Measurements from ENCODE around the gene KDM8. TPM values are rescaled to one million over a fixed set of nuclear protein-coding genes. Genes with fewer than 3 reads are reported as not detected.

The KDM8 gene
- polyA plus RNA-seq, 4 donors: 6.7 to 9.9 (median 8.7) TPM

DNA sequence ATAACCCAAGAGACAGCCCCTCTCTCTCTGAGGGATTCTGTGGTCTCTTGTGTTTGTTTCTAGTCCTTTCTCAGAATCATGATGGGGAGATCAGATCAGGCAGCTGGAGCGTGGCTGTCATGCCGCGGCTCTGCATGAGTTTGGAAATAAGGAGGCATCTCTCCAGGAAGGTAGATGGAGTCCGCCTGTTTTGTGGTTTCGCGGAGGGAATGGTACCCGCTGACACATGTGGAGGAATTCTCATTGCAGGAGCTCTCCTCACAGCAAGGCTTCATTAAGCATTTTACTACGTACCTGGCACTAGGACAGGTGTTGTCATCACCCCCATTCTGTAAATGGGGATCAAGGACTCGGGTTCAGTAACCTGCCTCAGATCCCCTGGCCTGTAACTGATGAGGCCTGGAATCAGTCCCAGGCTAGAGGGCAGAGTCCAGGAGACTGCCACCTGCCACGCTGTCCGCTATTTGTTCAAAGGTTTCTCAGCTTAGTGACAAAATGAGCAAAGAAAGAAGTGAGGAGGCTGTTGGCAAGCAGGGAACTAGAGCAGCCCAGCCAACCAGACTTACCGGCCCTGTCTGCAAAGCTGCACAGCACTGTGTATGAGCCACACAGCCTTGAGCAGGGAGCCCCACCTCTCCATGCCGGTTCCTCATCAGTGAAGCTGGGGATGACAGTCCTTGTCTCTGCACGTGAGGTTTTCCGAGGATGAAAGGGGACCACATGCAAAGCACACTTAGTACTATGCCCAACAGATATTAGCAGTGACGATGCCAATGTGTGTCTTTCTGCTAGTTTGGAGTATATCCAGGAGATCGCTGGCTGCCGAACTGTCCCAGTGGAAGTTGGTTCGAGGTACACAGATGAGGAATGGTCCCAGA lies 11.0 kb downstream of the KDM8 start:
- DNase-seq (ENCODE audit: low read depth in 4 of 4, low spot score in 3 of 4): no peak

DNA sequence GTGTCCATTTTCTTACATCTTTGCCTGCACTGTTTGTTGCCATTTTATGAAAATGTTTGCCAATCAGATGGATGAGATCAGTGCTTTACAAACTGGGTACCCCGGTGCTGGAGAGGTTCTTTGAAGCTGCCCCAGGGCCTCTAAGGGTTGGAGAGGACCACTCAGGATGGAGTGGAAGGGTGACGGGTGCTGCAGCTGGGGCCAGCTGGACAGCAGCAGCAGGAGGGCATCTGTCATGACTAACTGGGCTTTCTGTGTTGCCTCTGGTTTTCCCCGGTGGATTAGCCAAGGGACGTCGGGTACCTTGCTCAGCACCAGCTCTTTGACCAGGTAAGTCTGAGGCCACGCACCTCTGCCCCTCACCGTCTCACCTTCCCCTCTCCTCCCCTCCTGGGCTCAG lies 12.3 kb downstream of the KDM8 start:
- DNase-seq (ENCODE audit: low read depth in 4 of 4, low spot score in 3 of 4): no peak

DNA sequence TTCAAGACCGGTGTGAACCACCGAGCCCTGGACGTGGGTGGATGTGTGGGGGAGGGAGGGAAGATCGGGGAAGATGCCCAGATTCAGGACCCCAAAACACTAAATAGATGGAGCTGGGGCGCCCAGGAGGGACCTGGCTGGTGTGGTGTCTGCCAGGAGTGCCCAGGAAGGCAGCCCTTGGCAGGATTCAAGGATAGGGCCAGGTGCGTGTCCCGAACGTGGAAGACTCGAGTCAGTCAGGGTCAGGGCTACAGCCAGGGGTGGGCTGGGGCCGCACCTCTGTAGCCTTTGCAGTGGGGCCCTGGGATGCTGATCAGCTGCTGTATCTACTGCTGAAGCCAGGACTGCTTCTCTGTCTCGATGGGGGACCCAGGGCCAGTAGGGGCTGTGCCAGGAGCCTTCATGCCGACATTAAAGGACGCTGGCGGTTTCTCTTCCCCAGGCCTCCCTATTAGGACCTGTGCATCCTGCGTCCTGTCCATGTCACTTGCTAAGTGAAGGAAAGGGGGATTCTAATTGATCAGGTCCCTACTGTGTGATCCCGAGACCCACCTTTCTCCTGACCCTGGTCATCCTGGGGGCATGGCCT lies 13.1 kb downstream of the KDM8 start:
- DNase-seq (ENCODE audit: low read depth in 4 of 4, low spot score in 3 of 4): no peak

DNA sequence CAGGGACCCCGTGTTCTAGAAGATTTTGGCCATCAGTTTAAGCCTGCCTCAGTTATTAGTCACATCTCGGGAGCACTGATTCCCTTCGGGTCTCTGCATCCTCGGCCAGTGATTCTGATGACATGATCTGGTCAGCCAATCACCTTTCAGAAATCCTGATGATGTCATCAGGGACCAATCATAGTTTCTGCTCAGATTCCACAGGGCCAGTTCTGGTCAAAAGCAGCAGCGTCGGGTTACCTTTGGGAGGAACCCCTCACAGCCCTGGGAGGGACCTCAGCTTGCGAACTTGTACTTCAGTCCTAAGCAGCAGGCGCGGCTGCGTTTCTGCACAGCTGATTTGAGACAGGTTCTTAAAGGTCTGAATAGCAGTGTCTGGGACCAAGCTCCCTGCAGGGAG lies 13.9 kb downstream of the KDM8 start:
- peak in 1 of 4 donors; percentile 63 for DNase-seq (ENCODE audit: low read depth in 4 of 4, low spot score in 3 of 4)

DNA sequence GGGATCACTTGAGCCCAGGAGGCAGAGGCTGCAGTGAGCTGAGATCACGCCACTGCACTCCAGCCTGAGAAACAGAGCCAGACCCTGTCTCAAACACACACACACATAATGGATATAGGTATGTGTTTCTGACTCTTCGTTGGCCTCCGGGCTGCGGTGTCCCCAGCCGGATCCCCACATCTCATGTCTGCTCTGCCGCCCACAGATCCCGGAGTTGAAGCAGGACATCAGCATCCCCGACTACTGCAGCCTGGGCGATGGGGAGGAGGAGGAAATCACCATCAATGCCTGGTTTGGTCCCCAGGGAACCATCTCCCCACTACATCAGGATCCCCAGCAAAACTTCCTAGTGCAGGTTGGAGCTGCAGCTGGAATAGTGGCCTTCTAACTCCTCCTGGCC lies 15.4 kb downstream of the KDM8 start:
- DNase-seq (ENCODE audit: low read depth in 4 of 4, low spot score in 3 of 4): no peak

DNA sequence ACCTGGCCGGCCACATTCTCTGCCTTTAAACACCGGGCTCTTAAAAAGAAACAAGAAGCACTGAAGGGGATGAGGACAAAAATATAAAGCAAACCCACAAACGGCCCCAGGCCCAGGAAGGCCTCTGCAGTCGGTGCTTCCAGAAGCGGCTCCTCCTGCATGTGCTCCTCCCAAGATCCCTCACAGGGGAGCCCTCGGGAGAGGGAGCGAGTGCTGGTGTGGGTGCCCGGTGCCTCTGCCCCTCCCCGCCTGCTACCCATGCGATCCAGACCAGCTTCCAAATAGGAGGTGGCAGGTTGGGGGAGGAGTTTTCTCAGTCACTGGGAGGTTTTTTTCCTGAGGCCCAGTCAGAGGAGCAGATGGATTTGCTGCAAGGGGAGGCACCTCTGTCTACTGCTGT lies 15.8 kb downstream of the KDM8 start:
- DNase-seq (ENCODE audit: low read depth in 4 of 4, low spot score in 3 of 4): no peak

DNA sequence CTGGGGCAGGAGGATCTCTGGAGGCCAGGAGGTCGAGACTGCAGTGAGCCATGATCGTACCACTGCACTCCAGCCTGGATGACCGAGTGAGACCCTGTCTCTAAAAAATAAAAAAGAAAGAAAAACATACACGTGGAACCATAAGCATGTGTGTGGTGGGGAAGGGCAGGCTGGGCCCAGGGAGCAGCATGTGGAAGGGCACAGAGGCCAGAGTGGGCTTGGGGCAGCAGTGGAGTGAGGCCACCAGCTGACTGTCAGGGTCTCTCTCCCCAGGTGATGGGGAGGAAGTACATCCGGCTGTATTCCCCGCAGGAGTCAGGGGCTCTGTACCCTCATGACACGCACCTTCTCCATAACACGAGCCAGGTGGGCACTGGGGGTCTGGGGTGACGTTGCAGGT lies 16.8 kb downstream of the KDM8 start:
- no peak for DNase-seq (ENCODE audit: low read depth in 4 of 4, low spot score in 3 of 4)

DNA sequence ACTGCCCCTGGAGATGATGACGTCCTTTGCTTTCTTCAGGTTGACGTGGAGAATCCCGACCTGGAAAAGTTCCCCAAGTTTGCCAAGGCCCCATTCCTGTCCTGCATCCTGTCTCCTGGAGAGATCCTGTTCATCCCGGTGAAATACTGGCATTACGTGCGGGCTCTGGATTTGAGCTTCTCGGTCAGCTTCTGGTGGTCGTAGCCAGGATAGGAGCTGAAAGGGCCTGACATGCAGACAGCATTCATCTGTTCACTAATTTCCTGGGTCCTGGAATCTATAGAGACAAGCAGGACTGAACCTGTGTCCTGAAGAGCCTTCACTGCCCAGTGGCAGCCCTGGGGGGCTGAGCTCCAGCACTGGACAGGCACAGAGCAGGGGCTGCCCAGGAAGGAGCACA lies 17.2 kb downstream of the KDM8 start:
- no peak for DNase-seq (ENCODE audit: low read depth in 4 of 4, low spot score in 3 of 4)

DNA sequence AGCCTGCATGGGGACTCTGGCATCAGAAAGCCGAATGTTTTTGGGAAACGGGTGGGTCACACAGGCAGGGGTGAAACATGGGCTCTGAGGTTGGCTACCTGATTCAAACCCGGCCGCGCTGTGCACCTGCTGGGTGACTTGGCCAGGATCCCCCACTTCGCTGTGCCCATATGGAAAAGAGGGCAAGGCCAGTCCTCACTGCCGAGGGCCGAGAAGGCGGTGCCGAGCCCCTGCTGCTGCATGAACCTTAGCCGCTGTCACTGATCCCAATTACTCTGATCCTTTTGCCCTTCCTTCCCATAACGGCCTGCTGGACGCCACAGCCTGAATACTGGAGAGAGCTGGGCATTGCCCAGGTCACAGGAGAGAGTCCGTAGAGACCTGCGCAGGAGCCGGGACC lies 17.7 kb downstream of the KDM8 start:
- DNase-seq (ENCODE audit: low read depth in 4 of 4, low spot score in 3 of 4): no peak

DNA sequence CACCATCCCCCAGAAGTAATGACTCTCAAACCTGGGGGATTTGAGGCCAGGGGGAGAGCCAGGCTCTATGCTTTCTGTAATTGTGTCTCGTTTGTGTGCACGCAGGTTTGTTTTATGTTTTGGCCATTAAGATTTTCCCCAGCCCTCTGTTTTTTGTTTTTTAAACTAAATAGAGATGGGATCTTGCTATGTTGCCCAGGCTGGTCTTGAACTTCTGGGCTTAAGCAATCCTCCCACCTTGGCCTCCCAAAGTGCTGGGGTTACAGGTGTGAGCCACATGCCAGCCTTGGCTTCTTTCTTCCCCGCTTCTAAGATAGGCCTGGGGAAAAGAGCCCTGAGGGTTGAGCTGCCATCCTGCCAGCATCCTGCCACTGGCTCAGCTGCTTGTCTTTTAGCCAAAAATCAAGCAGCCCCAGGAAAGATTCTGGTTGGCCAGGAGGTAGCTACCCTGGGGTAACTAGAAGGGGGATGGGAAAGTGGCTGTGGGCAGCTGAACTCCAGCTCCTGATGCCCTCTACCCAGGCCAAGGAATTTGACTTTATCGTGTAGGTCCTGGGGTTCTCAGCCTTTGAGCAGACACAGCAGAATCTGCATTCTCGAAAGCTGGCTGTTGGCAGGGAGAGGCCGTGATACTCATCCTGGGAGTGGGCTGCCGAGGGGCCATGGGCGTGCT lies 18.4 kb downstream of the KDM8 start:
- no peak for DNase-seq (ENCODE audit: low read depth in 4 of 4, low spot score in 3 of 4)

DNA sequence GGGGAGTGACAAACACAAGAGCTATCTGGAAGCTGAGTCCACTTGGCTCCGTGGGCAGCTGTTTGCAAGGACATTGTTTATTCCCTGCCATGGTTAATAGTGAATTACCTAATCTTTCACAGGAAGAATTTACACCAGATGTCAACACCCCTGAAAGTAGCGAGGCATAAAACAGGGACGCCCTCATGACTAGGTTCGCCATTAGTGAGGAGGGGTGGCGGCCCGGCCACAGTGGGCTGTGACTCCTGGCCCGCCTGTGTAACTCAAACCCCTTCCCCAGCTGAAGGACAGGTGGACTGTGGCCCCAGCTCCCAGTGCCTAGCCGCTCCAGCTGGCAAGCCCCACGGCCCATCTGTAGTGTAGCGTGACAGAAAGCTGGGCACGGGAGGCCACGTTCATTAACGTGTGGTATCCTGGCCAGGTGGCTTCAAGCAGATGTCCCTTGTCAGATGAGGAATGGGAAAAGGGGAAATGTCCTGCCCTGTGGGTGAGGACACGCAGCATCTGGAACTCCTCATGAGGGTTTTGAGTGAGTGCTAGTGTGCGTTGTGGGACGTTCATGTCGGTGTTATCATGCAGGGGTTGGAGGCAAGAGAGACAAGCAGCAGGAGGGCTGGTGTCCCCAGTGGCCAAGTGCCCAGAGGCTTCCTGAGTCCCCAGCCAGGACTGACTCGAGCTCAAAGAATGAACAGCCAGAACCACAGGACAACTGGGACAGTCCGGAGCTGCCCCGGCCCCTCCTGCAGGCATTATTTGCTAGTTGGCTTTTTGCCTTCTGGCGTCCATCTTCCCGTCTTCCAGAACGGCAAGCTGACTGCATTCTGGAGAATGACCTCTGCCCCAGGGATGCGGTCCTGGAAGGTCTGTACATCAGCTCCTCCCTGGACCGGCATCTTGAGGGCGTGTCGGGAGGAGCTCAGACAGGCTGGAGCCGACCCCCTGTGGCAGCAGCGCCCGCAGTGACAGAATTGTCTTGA lies 19.2 kb downstream of the KDM8 start:
- no peak for DNase-seq (ENCODE audit: low read depth in 4 of 4, low spot score in 3 of 4)

DNA sequence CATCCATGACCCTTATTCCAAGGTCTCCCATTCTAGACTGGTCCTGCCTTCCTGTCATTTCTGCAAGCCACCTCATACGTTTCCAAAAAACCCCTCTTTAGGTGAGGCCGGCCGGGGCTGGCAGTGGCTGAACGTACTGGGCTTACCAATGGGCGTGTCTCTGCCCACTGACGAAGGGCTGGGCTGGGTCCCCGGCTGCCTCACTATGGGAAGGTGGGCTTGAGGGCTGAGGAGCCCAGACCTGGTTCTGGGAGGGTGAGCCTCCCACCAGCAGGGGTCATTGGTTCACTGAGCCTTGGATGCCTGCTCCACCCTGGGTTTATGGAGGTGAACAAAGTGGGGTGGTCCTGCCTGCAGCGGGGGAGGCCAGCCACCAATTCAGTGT lies 19.9 kb downstream of the KDM8 start:
- no peak for DNase-seq (ENCODE audit: low read depth in 4 of 4, low spot score in 3 of 4)

DNA sequence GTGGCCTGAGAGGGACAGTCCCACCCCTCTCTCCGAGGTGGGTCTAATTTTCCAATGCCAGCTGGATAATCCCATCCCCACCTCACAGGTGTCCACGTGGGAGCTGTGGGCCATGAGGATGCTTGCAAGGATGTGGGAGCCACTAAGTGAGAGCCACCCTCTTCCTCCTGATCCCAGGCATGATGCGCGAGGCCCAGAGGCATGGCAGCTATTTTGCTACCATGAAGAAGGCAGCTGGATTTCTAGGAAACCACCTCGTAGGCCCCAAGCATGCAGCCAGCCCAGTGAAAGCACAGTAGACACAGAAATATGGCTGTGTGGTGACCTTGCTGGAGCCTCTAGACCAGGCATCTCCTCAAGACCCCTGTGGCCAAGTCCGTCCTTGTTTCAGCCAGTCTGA lies 20.4 kb downstream of the KDM8 start:
- no peak for DNase-seq (ENCODE audit: low read depth in 4 of 4, low spot score in 3 of 4)

DNA sequence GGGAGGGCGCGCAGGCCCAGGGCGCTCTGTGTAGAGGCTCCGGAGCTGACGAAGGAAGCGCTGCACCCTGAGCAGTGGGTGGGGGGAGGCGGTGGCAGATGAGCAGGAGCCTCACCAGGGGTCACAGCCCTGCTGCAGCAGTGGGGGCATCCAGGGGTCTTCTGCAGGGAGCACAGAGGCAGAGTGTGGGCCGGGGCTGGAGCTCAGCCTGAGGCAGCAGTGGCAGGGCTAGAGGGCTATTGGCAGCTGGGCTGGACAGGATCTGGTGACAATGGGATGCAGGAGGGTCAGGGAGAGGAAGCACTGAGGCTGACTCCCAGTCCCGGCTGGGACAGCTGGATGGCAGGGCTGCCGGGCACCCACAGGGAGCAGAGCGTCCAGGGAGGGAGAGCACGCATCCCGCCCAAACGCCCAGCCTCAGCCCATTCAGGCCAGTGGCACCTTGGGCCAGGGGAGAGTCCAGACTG lies 21.0 kb downstream of the KDM8 start:
- DNase-seq (ENCODE audit: low read depth in 4 of 4, low spot score in 3 of 4): no peak

DNA sequence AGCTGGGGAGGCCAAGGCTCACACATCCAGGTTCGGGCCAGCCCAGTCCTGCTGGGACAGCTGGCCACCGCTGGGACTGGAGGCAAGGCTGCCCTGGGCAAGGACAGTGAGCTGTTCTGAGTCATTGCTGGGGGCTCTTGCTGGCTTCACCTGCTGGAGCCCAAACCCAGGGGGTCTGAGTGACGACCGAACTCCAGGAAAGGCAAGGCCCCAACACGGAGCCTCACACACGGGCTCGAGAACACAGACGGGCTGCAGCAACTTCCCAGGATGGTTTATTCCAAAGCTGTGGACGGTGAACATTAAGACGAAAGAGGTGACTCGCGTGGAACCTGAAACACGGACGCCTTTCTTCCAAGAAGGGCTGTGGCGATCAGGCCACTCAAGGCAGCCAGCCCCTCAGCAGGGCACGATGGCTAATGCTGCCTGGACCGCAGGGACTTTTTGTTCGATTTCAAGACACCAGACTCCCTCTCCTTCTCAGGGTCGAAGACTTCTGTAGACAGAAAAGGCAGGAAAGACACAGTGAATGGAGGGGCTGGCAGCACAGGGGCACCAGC lies 21.5 kb downstream of the KDM8 start:
- DNase-seq (ENCODE audit: low read depth in 4 of 4, low spot score in 3 of 4): no peak

DNA sequence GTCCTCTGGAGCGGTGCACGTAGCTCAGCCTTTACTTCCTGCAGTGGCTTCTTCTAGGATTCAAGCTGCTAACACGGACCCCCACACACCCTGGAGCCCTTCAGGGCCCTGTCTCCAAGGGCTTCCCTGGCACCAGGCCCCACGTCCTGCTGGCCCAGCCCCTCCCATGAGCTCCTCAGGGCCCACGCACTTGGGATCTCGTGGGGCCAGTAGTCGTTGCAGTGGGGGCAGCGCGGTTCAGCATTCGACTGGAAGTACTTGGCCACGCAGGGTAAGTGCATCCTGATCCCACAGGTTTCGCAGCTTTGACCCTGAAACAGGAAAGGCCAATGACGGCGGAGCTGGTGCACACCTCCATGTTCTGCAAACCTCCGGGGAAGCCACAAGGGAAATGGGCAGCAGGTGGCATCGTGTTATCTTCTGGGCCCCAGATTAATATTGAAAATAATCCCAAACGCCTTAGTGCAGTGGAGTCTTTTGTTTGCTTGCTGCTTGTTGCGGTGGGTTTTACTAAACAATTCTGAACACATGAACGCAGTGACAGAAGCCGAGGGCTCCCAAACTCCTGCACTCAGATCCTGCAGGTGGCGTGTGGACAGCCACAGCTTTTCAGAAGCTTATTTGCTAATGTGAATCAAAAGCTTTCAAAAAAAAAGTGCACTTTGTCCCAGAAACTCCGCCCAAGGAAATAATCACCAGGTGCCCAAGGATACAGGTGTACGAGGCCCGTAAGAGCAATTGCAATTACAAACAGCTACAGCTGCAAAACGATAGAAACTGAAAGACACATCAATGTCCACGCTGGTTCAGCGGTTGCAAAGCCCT lies 22.4 kb downstream of the KDM8 start:
- no peak for DNase-seq (ENCODE audit: low read depth in 4 of 4, low spot score in 3 of 4)

DNA sequence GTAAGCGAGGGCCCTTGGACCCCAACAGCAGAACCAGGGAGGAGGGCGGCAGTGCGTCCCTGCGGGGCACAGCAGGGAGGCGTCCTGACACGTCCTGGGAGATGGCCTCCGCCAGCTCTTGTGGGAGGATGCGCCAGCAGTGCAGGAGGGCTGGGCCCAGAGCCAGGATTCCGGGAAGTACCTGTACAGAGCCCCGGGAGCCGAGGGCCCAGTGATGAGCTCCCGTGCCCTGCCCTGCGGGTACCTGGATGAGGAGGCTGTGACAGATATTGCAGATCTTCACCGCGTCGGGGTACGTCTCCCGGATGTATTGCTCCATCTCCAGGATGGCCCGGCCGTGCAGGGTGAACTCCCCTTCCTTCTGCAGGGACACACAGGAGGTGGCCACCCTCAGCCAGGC lies 23.1 kb downstream of the KDM8 start:
- no peak for DNase-seq (ENCODE audit: low read depth in 4 of 4, low spot score in 3 of 4)

DNA sequence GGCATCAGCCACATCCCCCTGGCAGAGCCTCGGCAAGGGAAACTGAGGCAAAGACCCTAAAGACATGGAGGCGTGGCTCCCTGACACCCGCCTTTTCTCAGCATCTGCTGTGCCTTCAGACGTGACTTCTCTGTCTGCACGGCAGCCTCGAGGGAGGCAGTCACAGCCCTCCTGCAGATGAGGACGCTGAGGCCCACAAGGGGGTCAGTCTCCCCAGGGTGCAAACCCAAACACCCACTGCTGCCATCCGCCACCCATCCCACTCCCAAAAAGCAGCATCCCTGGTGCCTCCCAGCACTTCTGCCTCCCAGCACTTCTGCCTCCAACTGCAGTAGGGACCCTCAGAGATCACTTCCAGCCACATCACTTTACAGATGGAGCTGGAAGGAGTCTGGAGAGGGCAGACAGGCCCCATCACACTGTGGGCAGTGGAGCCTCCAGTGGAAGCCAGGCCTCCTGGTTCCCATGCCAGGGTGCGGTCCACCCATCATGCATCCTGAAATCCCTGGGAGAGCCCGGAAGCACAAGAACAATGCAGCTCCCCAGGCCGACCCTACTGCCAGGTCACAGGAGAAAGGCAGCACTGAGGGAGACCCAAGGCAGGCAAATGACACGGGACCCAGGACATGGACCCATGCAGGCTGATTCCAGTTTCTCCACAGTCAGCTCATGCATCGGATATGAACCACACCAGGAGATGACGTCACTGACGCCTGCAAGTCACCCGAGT lies 23.8 kb downstream of the KDM8 start:
- no peak for DNase-seq (ENCODE audit: low read depth in 4 of 4, low spot score in 3 of 4)

DNA sequence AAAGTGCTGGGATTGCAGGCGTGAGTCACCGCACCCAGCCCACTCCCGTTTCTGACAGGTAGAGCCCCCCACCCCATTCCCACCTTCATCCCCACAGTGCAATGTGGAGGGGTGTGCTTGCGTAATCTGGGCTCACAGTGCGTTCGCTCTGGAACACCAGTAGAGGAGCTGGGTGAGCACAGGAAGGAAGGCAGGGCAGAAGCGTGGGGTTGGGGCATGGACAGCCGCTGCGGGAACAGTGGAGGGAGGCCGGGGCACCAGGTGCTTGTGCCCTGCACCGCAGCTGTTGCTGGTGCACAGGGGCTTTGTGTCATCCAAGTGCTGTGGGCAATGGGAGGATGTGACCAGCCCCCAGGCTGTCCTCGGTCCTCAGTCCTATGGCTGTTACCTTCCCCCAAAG lies 24.7 kb downstream of the KDM8 start:
- DNase-seq (ENCODE audit: low read depth in 4 of 4, low spot score in 3 of 4): no peak
